Lung (tissue), 12 donors: ENCODE results near the gene HRH3. TPM values are rescaled to one million over a fixed set of nuclear protein-coding genes. Genes with fewer than 3 reads are reported as not detected.

Experiments
- ATAC-seq: fragments of 200-7000 bp; cut with Tn5 transposase; one replicate; pipeline ENCODE4 v1.9.1; 2020; ENCODE audit warnings: moderate number of reproducible peaks; ENCODE audit not compliant: insufficient read depth, low FRiP score
- DNase-seq, 3 donors: peaks; one replicate each; pipeline ENCODE4 v3.0.0-alpha.2; 2013 to 2017
- H3K27ac ChIP-seq, 2 donors: one replicate each; pipeline ENCODE4 v1.5.1; 2013; ENCODE audit warnings: mild to moderate bottlenecking in 2 of 2, moderate library complexity in 2 of 2, control low read depth in 1 of 2, inconsistent platforms in 1 of 2, low read depth in 1 of 2, low read length in 1 of 2
- H3K27me3 ChIP-seq, 3 donors: one replicate each; pipeline ENCODE4 v1.5.1; 2013; ENCODE audit warnings: low read length in 2 of 3; ENCODE audit not compliant: control insufficient read depth in 3 of 3, insufficient read depth in 3 of 3
- H3K36me3 ChIP-seq, 4 donors: one replicate each; pipeline ENCODE4 v1.5.1; 2013; ENCODE audit warnings: low read length in 4 of 4, mild to moderate bottlenecking in 1 of 4, moderate library complexity in 1 of 4; ENCODE audit not compliant: control insufficient read depth in 4 of 4, insufficient read depth in 4 of 4
- H3K4me1 ChIP-seq, 5 donors: one replicate each; pipeline ENCODE4 v1.5.1; 2013; ENCODE audit warnings: low read length in 5 of 5, mild to moderate bottlenecking in 2 of 5, moderate library complexity in 1 of 5; ENCODE audit not compliant: control insufficient read depth in 5 of 5, insufficient read depth in 5 of 5
- H3K4me3 ChIP-seq: one replicate; pipeline ENCODE4 v1.5.1; 2013; ENCODE audit warnings: mild to moderate bottlenecking, control low read depth, moderate library complexity
- H3K9ac ChIP-seq, 2 donors: one replicate each; pipeline ENCODE4 v1.5.1; 2013; ENCODE audit warnings: low read length in 2 of 2, control low read depth in 1 of 2; ENCODE audit not compliant: insufficient read depth in 1 of 2
- H3K9me3 ChIP-seq, 4 donors: one replicate each; pipeline ENCODE4 v1.5.1; 2013; ENCODE audit warnings: low read length in 3 of 4, mild to moderate bottlenecking in 1 of 4, moderate library complexity in 1 of 4; ENCODE audit not compliant: control insufficient read depth in 4 of 4, insufficient read depth in 3 of 4
- CTCF ChIP-seq: IDR thresholded peaks from 2 replicates; pipeline ENCODE4 v1.5.1; 2012; ENCODE audit warnings: mild to moderate bottlenecking; ENCODE audit errors: control extremely low read depth, extremely low read depth
- WGBS, 2 donors: extraction: QIAGEN DNeasy Blood & Tissue Kit; methylation state at CpG; one replicate each; pipeline ENCODE4 v1.1.7; 2013; 5-methylcytosine and 5-hydroxymethylcytosine counted together
- polyA plus RNA-seq, 2 donors: library from polyadenylated mRNA; stranded (reverse); fragments of 200-250 nt; gene quantifications; one replicate each; pipeline ENCODE4 v1.2.1, GENCODE V29; 2013
- total RNA-seq, 2 donors: library from RNA; depleted of rRNA in 1 of 2; stranded (reverse); fragments of >200 nt in 1 of 2; gene quantifications; one replicate each; pipeline ENCODE4 v1.2.1, GENCODE V29; 2014 to 2021
- donor health status: control.
- donor health status: control.
- donor health status: Bipolar disorder and iron deficiency.
- donor health status: healthy.
- donor health status: DM: yes; HTN: yes; CAD: no.

HRH3 gene
- total and polyA plus RNA-seq, 4 donors: not detected

- peak overlapping the region; percentile 81 to 82 for H3K9ac ChIP-seq
- peaks cover 0 to 17% (median 6%) of the 10 kb centered on the region in 5 donors for H3K4me1 ChIP-seq
- peak overlapping the region; percentile 92 to 98 for H3K27ac ChIP-seq
- ATAC-seq (no peak), DNase-seq (peak in 2 of 3 donors; percentile 1 to 2)
- peak overlapping the region; percentile 82 for H3K4me3 ChIP-seq
- H3K36me3 ChIP-seq: peaks cover 0 to 10% (median 2%) of the 10 kb centered on the region in 4 donors
- H3K27me3 ChIP-seq: no peaks in the 10 kb centered on the region
- WGBS, 2 donors: 31 to 33% methylated on average over 25 of the region's 25 CpGs
- no peaks in the 10 kb centered on the region for H3K9me3 ChIP-seq
- TF ChIP-seq CTCF: no peak
Measured at GRCh38 chr20:62183426-62184142, 36.5 kb downstream of the HRH3 start.

GRCh38 chr20:62182469-62183425 is 37.3 kb downstream of the HRH3 start, which contains the start of gene MTG2:
TSS of gene MTG2 (plus strand) at chr20:62183028. CDS start at chr20:62193421, 10,393 bp downstream.
- WGBS, 2 donors: 0% methylated on average over 96 of the region's 96 CpGs
- H3K27me3 ChIP-seq: no peaks in the 10 kb centered on the region
- H3K27ac ChIP-seq: peak within 1 kb of the TSS; percentile 92 to 98
- no peak for TF ChIP-seq CTCF
- H3K9me3 ChIP-seq: no peaks in the 10 kb centered on the region
- H3K4me1 ChIP-seq: peaks cover 0 to 17% (median 6%) of the 10 kb centered on the region in 5 donors
- peak within 1 kb of the TSS; percentile 81 to 82 for H3K9ac ChIP-seq
- DNase-seq (peak; percentile 96 to 97 (median 97)), ATAC-seq (peak; percentile 97)
- peak within 1 kb of the TSS; percentile 82 for H3K4me3 ChIP-seq
- H3K36me3 ChIP-seq: peaks cover 0 to 10% (median 2%) of the 10 kb centered on the region in 4 donors

- 94 to 95% methylated on average over 2 of the region's 2 CpGs for WGBS, 2 donors
- DNase-seq: no peak
- TF ChIP-seq CTCF: no peak
- Histone ChIP-seq H3K36me3 (peaks cover 0 to 10% (median 4%) of the 10 kb centered on the region in 4 donors), H3K27ac (peak overlapping the region in 1 of 2 donors; percentile 25), H3K4me1 (peaks cover 0 to 17% (median 6%) of the 10 kb centered on the region in 5 donors), H3K9me3 (no peaks in the 10 kb centered on the region), H3K9ac (peak overlapping the region in 1 of 2 donors; percentile 65), H3K27me3 (no peaks in the 10 kb centered on the region), H3K4me3 (no peak overlapping the region)
- no peak for ATAC-seq
Measured at GRCh38 chr20:62181808-62182207, 38.3 kb downstream of the HRH3 start.
